ENCODE results near the gene NBEA. TPM values are rescaled to one million over a fixed set of nuclear protein-coding genes. Genes with fewer than 3 reads are reported as not detected.
A peak's percentile ranks its signal among the peaks of the same experiment; 100 is the strongest.

NBEA gene
- total RNA-seq, 2 donors from 2014 or later = 7.7 to 10.2 TPM

- no peak for DNase-seq (ENCODE audit: low spot score)
- Histone ChIP-seq H3K9me3 (no peaks in the 10 kb centered on the region), H3K27me3 (replicated peaks; ENCODE audit: insufficient read depth) (no peaks in the 10 kb centered on the region), H3K36me3 (no peaks in the 10 kb centered on the region), H3K4me1 (ENCODE audit: control insufficient read depth in 1 of 2, low read depth in 2 of 2) (no peaks in the 10 kb centered on the region), H3K4me3 (no peak overlapping the region), H3K27ac (no peak overlapping the region)
- peak; percentile 58 for TF ChIP-seq CTCF (IDR thresholded peaks at IDR 0.05)
- no peak for ATAC-seq (ENCODE audit: insufficient number of reproducible peaks, low FRiP score, low read depth)
Observed at GRCh38 chr13:35157143-35157755, 215.2 kb downstream of the NBEA start.

- no peak for ATAC-seq (ENCODE audit: insufficient number of reproducible peaks, low FRiP score, low read depth)
- DNase-seq (ENCODE audit: low spot score) = no peak
- no peak overlapping the region for H3K4me3 ChIP-seq
- no peak overlapping the region for H3K27ac ChIP-seq
- no peaks in the 10 kb centered on the region for H3K36me3 ChIP-seq
- H3K4me1 ChIP-seq (ENCODE audit: control insufficient read depth in 1 of 2, low read depth in 2 of 2) = no peaks in the 10 kb centered on the region
- no peak for TF ChIP-seq CTCF (IDR thresholded peaks at IDR 0.05)
- H3K9me3 ChIP-seq = no peaks in the 10 kb centered on the region
- no peaks in the 10 kb centered on the region for H3K27me3 ChIP-seq (replicated peaks; ENCODE audit: insufficient read depth)
Observed at GRCh38 chr13:35159041-35159440, 217.0 kb downstream of the NBEA start.

- Histone ChIP-seq H3K4me1 (ENCODE audit: control insufficient read depth in 1 of 2, low read depth in 2 of 2) (no peaks in the 10 kb centered on the region), H3K27me3 (replicated peaks; ENCODE audit: insufficient read depth) (no peaks in the 10 kb centered on the region), H3K4me3 (no peak overlapping the region), H3K27ac (no peak overlapping the region), H3K9me3 (no peaks in the 10 kb centered on the region), H3K36me3 (no peaks in the 10 kb centered on the region)
- ATAC-seq (ENCODE audit: insufficient number of reproducible peaks, low FRiP score, low read depth) (no peak), DNase-seq (ENCODE audit: low spot score) (no peak)
- TF ChIP-seq CTCF (IDR thresholded peaks at IDR 0.05) = no peak
Observed at GRCh38 chr13:35160896-35161295, 218.8 kb downstream of the NBEA start.

- no peak for TF ChIP-seq CTCF (IDR thresholded peaks at IDR 0.05)
- Histone ChIP-seq H3K27ac (no peak overlapping the region), H3K36me3 (no peaks in the 10 kb centered on the region), H3K4me1 (ENCODE audit: control insufficient read depth in 1 of 2, low read depth in 2 of 2) (no peaks in the 10 kb centered on the region), H3K4me3 (peak overlapping the region; percentile 38), H3K9me3 (no peaks in the 10 kb centered on the region), H3K27me3 (replicated peaks; ENCODE audit: insufficient read depth) (no peaks in the 10 kb centered on the region)
- no peak for ATAC-seq (ENCODE audit: insufficient number of reproducible peaks, low FRiP score, low read depth)
- DNase-seq (ENCODE audit: low spot score) = no peak
Observed at GRCh38 chr13:35162420-35162819, 220.3 kb downstream of the NBEA start.

- Histone ChIP-seq H3K4me3 (no peak overlapping the region), H3K4me1 (ENCODE audit: control insufficient read depth in 1 of 2, low read depth in 2 of 2) (no peaks in the 10 kb centered on the region), H3K27ac (no peak overlapping the region), H3K36me3 (no peaks in the 10 kb centered on the region), H3K9me3 (no peaks in the 10 kb centered on the region), H3K27me3 (replicated peaks; ENCODE audit: insufficient read depth) (no peaks in the 10 kb centered on the region)
- TF ChIP-seq CTCF (IDR thresholded peaks at IDR 0.05) = no peak
- no peak for DNase-seq (ENCODE audit: low spot score)
- no peak for ATAC-seq (ENCODE audit: insufficient number of reproducible peaks, low FRiP score, low read depth)
Observed at GRCh38 chr13:35163674-35164073, 221.6 kb downstream of the NBEA start.

All from thoracic aorta (tissue), 2 donors.